ENCODE measurements around the gene FERMT3. TPM values are rescaled to one million over a fixed set of nuclear protein-coding genes. Genes with fewer than 3 reads are reported as not detected.

FERMT3 gene
- total RNA-seq, 1 donor from 2014 or later, result 4.7 TPM

DNA sequence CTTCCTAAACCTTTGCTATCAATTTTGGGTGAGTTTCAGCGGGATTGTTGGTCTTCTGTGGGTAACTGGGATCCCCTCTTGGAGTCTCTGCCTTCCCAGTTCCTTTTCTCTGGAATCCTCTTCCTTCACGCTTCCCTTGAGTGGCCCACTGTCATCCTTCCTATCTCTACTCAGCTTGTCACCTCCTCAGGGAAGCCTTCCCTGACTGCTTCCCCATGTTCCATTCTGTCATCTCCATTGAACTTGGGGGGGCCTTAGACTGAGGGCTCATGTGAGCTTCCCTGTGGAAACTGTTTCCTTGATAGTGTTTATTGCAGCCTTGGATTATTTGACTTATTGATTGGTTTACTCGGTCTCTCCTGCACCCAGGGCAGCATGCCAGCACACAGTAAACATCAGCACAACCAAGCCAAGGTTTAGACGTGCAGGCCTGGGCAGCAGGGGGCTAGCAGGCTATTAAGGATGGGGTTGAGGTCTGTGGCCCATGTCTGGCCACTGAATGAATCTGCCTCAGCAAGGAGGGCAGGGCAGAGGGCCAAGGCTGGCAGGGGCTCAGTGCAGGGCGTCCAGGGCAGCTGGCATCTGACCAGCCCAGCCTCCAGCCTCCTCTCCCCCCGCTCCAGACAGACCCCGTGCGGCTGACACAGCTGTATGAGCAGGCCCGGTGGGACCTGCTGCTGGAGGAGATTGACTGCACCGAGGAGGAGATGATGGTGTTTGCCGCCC is 12.3 kb downstream of the FERMT3 start:
- Histone ChIP-seq H3K27me3 (ENCODE audit: control insufficient read depth in 3 of 3, insufficient read depth in 3 of 3, low read length in 3 of 3) (no peaks in the 10 kb centered on the region), H3K4me3 (ENCODE audit: low read length in 3 of 3) (no peak overlapping the region), H3K36me3 (ENCODE audit: control insufficient read depth in 3 of 3, insufficient read depth in 3 of 3, low read length in 3 of 3) (peaks cover 6 to 8% (median 8%) of the 10 kb centered on the region in 3 donors), H3K9ac (ENCODE audit: low read depth in 1 of 3, low read length in 3 of 3) (peak overlapping the region in 1 of 3 donors; percentile 50), H3K27ac (ENCODE audit: low read depth, low read length) (no peak overlapping the region), H3K9me3 (ENCODE audit: control insufficient read depth in 3 of 3, low read length in 3 of 3) (no peaks in the 10 kb centered on the region), H3K4me1 (ENCODE audit: control insufficient read depth in 3 of 3, insufficient read depth in 3 of 3, low read length in 3 of 3) (peaks cover 28 to 30% (median 28%) of the 10 kb centered on the region in 3 donors)

DNA sequence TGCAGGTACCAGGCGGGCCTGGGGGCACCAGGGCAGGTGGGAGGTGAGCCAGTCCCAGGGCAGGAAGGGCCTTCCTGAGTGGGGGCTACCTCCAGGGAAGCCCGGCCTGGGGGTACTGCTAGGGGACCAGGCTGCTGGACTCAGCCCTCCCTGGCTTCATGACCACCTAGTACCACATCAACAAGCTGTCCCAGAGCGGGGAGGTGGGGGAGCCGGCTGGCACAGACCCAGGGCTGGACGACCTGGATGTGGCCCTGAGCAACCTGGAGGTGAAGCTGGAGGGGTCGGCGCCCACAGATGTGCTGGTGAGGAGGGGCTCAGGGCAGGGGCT is 12.8 kb downstream of the FERMT3 start:
- H3K4me3 ChIP-seq (ENCODE audit: low read length in 3 of 3), result no peak overlapping the region
- H3K4me1 ChIP-seq (ENCODE audit: control insufficient read depth in 3 of 3, insufficient read depth in 3 of 3, low read length in 3 of 3), result peaks cover 34 to 35% (median 34%) of the 10 kb centered on the region in 3 donors
- H3K27me3 ChIP-seq (ENCODE audit: control insufficient read depth in 3 of 3, insufficient read depth in 3 of 3, low read length in 3 of 3), result no peaks in the 10 kb centered on the region
- no peaks in the 10 kb centered on the region for H3K9me3 ChIP-seq (ENCODE audit: control insufficient read depth in 3 of 3, low read length in 3 of 3)
- peak overlapping the region in 1 of 3 donors; percentile 50 for H3K9ac ChIP-seq (ENCODE audit: low read depth in 1 of 3, low read length in 3 of 3)
- no peak overlapping the region for H3K27ac ChIP-seq (ENCODE audit: low read depth, low read length)
- peaks cover 8 to 13% (median 11%) of the 10 kb centered on the region in 3 donors for H3K36me3 ChIP-seq (ENCODE audit: control insufficient read depth in 3 of 3, insufficient read depth in 3 of 3, low read length in 3 of 3)

DNA sequence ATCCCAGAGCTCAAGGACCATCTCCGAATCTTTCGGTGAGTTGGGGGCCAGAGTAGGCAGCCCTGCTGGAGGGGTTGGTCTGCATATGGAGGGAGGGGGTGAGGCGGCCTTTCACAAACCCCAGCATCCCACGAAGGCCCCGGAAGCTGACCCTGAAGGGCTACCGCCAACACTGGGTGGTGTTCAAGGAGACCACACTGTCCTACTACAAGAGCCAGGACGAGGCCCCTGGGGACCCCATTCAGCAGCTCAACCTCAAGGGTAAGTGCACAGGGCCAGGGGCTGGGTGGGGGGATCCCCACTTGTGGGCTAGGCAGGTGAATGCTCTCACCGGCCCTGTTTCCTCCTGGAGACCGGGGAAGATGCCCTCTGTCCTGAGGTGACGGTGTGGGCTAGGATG is 13.2 kb downstream of the FERMT3 start:
- Histone ChIP-seq H3K27me3 (ENCODE audit: control insufficient read depth in 3 of 3, insufficient read depth in 3 of 3, low read length in 3 of 3) (no peaks in the 10 kb centered on the region), H3K27ac (ENCODE audit: low read depth, low read length) (no peak overlapping the region), H3K4me3 (ENCODE audit: low read length in 3 of 3) (no peak overlapping the region), H3K9ac (ENCODE audit: low read depth in 1 of 3, low read length in 3 of 3) (no peak overlapping the region), H3K9me3 (ENCODE audit: control insufficient read depth in 3 of 3, low read length in 3 of 3) (no peaks in the 10 kb centered on the region), H3K4me1 (ENCODE audit: control insufficient read depth in 3 of 3, insufficient read depth in 3 of 3, low read length in 3 of 3) (peaks cover 38 to 39% (median 38%) of the 10 kb centered on the region in 3 donors), H3K36me3 (ENCODE audit: control insufficient read depth in 3 of 3, insufficient read depth in 3 of 3, low read length in 3 of 3) (peaks cover 8 to 15% (median 13%) of the 10 kb centered on the region in 3 donors)

DNA sequence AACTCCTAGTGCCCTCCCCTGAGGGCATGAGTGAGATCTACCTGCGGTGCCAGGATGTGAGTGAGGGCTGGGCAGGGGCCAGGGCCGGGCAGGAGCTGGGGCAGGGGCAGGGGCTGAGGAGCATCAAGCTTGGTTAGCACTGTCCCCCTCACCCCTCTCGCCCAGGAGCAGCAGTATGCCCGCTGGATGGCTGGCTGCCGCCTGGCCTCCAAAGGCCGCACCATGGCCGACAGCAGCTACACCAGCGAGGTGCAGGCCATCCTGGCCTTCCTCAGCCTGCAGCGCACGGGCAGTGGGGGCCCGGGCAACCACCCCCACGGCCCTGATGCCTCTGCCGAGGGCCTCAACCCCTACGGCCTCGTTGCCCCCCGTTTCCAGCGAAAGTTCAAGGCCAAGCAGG is 13.8 kb downstream of the FERMT3 start:
- H3K27me3 ChIP-seq (ENCODE audit: control insufficient read depth in 3 of 3, insufficient read depth in 3 of 3, low read length in 3 of 3), result no peaks in the 10 kb centered on the region
- peak overlapping the region in 1 of 3 donors; percentile 54 for H3K9ac ChIP-seq (ENCODE audit: low read depth in 1 of 3, low read length in 3 of 3)
- no peak overlapping the region for H3K27ac ChIP-seq (ENCODE audit: low read depth, low read length)
- no peak overlapping the region for H3K4me3 ChIP-seq (ENCODE audit: low read length in 3 of 3)
- no peaks in the 10 kb centered on the region for H3K9me3 ChIP-seq (ENCODE audit: control insufficient read depth in 3 of 3, low read length in 3 of 3)
- H3K4me1 ChIP-seq (ENCODE audit: control insufficient read depth in 3 of 3, insufficient read depth in 3 of 3, low read length in 3 of 3), result peaks cover 43 to 44% (median 43%) of the 10 kb centered on the region in 3 donors
- H3K36me3 ChIP-seq (ENCODE audit: control insufficient read depth in 3 of 3, insufficient read depth in 3 of 3, low read length in 3 of 3), result peaks cover 8 to 15% (median 15%) of the 10 kb centered on the region in 3 donors

DNA sequence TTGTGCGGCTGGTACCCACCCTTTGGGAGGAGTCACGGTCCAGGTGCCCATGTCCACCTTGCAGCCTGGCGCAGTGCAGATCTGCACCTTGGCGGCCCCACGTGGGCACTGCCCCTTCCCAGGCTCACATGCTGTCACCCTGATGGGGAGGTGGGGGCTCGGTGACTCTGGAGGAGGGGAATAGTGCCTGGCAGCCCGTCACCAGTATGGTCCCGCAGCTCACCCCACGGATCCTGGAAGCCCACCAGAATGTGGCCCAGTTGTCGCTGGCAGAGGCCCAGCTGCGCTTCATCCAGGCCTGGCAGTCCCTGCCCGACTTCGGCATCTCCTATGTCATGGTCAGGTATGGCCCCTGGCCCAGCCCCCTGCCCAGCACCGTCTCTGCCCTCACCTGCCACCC is 14.3 kb downstream of the FERMT3 start:
- Histone ChIP-seq H3K27me3 (ENCODE audit: control insufficient read depth in 3 of 3, insufficient read depth in 3 of 3, low read length in 3 of 3) (no peaks in the 10 kb centered on the region), H3K9ac (ENCODE audit: low read depth in 1 of 3, low read length in 3 of 3) (peak overlapping the region in 2 of 3 donors; percentile 27 to 54), H3K27ac (ENCODE audit: low read depth, low read length) (no peak overlapping the region), H3K36me3 (ENCODE audit: control insufficient read depth in 3 of 3, insufficient read depth in 3 of 3, low read length in 3 of 3) (peaks cover 8 to 15% (median 15%) of the 10 kb centered on the region in 3 donors), H3K4me3 (ENCODE audit: low read length in 3 of 3) (no peak overlapping the region), H3K9me3 (ENCODE audit: control insufficient read depth in 3 of 3, low read length in 3 of 3) (no peaks in the 10 kb centered on the region), H3K4me1 (ENCODE audit: control insufficient read depth in 3 of 3, insufficient read depth in 3 of 3, low read length in 3 of 3) (peaks cover 48% of the 10 kb centered on the region in 3 donors)

DNA sequence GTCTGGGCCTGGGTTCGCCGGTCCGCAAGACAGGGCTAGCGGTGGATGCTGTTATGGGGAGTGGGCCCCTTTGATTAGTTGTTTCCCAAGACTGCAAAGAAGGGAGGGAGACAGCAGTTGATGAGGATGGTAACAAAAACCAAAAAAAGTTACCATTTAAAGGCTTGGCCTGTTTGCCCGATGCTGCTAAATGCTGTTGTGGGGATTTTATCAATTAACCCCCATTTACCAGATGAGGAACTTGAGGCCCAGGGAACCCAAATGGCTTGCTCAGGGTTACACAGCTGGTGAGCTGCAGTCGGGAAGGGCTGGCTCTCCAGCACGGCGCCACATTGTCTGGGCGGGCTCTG is 16.1 kb downstream of the FERMT3 start:
- Histone ChIP-seq H3K36me3 (ENCODE audit: control insufficient read depth in 3 of 3, insufficient read depth in 3 of 3, low read length in 3 of 3) (peaks cover 8 to 17% (median 15%) of the 10 kb centered on the region in 3 donors), H3K4me1 (ENCODE audit: control insufficient read depth in 3 of 3, insufficient read depth in 3 of 3, low read length in 3 of 3) (peaks cover 59 to 65% (median 62%) of the 10 kb centered on the region in 3 donors), H3K9ac (ENCODE audit: low read depth in 1 of 3, low read length in 3 of 3) (peak overlapping the region in 2 of 3 donors; percentile 6 to 54)

DNA sequence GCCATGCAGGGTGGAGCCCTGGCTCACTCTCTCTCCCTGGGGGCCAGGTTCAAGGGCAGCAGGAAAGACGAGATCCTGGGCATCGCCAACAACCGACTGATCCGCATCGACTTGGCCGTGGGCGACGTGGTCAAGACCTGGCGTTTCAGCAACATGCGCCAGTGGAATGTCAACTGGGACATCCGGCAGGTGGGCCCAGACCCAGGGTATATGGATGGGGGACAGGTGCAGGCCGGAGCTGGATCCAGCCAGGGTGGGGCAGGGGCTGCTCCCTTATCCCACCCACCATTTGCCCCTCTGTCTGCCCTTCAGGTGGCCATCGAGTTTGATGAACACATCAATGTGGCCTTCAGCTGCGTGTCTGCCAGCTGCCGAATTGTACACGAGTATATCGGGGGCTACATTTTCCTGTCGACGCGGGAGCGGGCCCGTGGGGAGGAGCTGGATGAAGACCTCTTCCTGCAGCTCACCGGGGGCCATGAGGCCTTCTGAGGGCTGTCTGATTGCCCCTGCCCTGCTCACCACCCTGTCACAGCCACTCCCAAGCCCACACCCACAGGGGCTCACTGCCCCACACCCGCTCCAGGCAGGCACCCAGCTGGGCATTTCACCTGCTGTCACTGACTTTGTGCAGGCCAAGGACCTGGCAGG is 16.6 kb downstream of the FERMT3 start:
- H3K27me3 ChIP-seq (ENCODE audit: control insufficient read depth in 3 of 3, insufficient read depth in 3 of 3, low read length in 3 of 3), result no peaks in the 10 kb centered on the region
- no peaks in the 10 kb centered on the region for H3K9me3 ChIP-seq (ENCODE audit: control insufficient read depth in 3 of 3, low read length in 3 of 3)
- peak overlapping the region in 2 of 3 donors; percentile 13 to 20 for H3K4me3 ChIP-seq (ENCODE audit: low read length in 3 of 3)
- peaks cover 60 to 66% (median 63%) of the 10 kb centered on the region in 3 donors for H3K4me1 ChIP-seq (ENCODE audit: control insufficient read depth in 3 of 3, insufficient read depth in 3 of 3, low read length in 3 of 3)
- peak overlapping the region; percentile 65 for H3K27ac ChIP-seq (ENCODE audit: low read depth, low read length)
- peaks cover 8 to 17% (median 15%) of the 10 kb centered on the region in 3 donors for H3K36me3 ChIP-seq (ENCODE audit: control insufficient read depth in 3 of 3, insufficient read depth in 3 of 3, low read length in 3 of 3)
- H3K9ac ChIP-seq (ENCODE audit: low read depth in 1 of 3, low read length in 3 of 3), result peak overlapping the region; percentile 43 to 68 (median 45)

More for the DNA sequence above, 16.1 kb downstream of the FERMT3 start:
- peak overlapping the region; percentile 65 for H3K27ac ChIP-seq (ENCODE audit: low read depth, low read length)
- no peaks in the 10 kb centered on the region for H3K27me3 ChIP-seq (ENCODE audit: control insufficient read depth in 3 of 3, insufficient read depth in 3 of 3, low read length in 3 of 3)
- H3K9me3 ChIP-seq (ENCODE audit: control insufficient read depth in 3 of 3, low read length in 3 of 3), result no peaks in the 10 kb centered on the region
- H3K4me3 ChIP-seq (ENCODE audit: low read length in 3 of 3), result peak overlapping the region in 2 of 3 donors; percentile 20 to 29

DNA sequence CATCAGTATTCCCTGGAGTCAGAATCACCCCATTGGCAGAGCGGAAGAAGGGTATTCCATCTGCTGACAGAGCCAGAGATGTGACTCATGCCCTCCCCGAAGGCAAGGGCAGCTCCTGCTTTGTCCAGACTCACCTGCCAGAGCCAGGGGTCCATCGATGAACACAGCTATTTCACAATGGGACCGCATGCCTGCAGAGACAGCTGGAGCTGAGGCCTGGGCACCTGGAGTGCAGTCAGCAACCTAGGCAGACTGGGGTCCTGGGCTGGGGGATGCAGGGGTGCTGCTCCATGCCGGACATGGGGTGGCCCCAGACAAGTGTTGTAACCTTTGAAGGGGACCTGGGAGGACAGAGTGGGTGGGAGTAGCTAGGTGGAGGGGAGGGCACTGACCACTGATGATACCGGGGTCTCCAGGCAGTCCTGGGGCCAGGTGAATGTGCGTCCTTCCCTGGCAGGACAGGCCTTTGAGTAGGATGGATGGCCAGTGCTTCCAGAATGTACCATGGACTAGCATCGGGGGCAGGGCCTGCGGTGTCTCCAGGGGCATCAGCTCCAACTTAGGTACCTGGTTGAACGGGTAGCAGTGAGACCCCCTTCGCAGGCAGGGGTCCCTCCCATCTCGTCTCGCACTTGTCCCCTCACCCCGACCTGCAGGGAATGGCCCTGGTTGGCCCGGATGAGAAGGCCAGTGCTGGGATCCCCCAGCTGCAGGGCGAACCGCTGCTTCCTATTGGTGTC is 17.8 kb downstream of the FERMT3 start:
- Histone ChIP-seq H3K27ac (ENCODE audit: low read depth, low read length) (peak overlapping the region; percentile 33), H3K27me3 (ENCODE audit: control insufficient read depth in 3 of 3, insufficient read depth in 3 of 3, low read length in 3 of 3) (no peaks in the 10 kb centered on the region), H3K9ac (ENCODE audit: low read depth in 1 of 3, low read length in 3 of 3) (peak overlapping the region; percentile 51 to 99 (median 99)), H3K9me3 (ENCODE audit: control insufficient read depth in 3 of 3, low read length in 3 of 3) (no peaks in the 10 kb centered on the region), H3K4me1 (ENCODE audit: control insufficient read depth in 3 of 3, insufficient read depth in 3 of 3, low read length in 3 of 3) (peaks cover 57 to 67% (median 62%) of the 10 kb centered on the region in 3 donors), H3K36me3 (ENCODE audit: control insufficient read depth in 3 of 3, insufficient read depth in 3 of 3, low read length in 3 of 3) (peaks cover 8 to 17% (median 15%) of the 10 kb centered on the region in 3 donors), H3K4me3 (ENCODE audit: low read length in 3 of 3) (peak overlapping the region in 2 of 3 donors; percentile 95 to 97)

DNA sequence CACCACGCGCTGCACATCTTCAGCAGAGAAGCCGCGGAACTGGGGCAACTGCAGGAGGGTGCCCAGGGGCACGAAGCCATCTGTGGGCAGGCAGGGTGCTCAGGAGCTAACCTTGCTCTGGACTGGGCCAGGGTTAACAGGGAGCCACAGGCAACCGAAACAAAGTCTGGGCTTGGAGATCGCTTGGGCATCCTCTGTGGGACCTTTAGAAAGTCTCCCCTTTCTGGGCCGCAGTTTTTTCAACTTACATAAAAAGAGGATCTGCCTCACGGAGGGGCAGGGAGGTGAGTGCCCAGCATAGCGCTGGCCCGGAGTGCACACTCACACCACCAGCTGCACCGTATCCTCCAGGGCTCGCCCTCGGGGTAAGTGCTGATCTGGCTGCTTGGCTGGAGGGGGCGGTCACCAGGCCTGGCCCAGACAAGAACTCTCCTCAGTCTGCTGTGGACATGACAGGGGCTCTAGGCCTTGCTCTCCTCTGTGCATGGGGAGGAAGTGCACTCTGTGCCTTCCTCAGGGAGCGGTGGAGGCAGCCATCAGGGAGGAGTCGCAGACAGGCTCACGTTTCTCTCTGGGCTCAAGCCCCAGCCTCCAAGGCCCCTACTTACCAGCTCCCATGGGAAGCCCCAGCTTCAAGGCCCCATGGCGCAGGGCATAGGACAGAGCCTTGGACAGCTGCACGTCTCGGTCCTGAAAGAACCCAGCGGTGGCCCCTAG is 18.5 kb downstream of the FERMT3 start:
- peaks cover 64 to 73% (median 69%) of the 10 kb centered on the region in 3 donors for H3K4me1 ChIP-seq (ENCODE audit: control insufficient read depth in 3 of 3, insufficient read depth in 3 of 3, low read length in 3 of 3)
- no peaks in the 10 kb centered on the region for H3K27me3 ChIP-seq (ENCODE audit: control insufficient read depth in 3 of 3, insufficient read depth in 3 of 3, low read length in 3 of 3)
- peak overlapping the region; percentile 95 for H3K27ac ChIP-seq (ENCODE audit: low read depth, low read length)
- peaks cover 8 to 17% (median 14%) of the 10 kb centered on the region in 3 donors for H3K36me3 ChIP-seq (ENCODE audit: control insufficient read depth in 3 of 3, insufficient read depth in 3 of 3, low read length in 3 of 3)
- no peaks in the 10 kb centered on the region for H3K9me3 ChIP-seq (ENCODE audit: control insufficient read depth in 3 of 3, low read length in 3 of 3)
- peak overlapping the region; percentile 90 to 97 (median 95) for H3K4me3 ChIP-seq (ENCODE audit: low read length in 3 of 3)
- H3K9ac ChIP-seq (ENCODE audit: low read depth in 1 of 3, low read length in 3 of 3), result peak overlapping the region; percentile 98 to 99 (median 99)
